Left lobe of liver (tissue), 2 donors: ENCODE measurements around the gene MAPK8IP2. TPM values are rescaled to one million over a fixed set of nuclear protein-coding genes. Genes with fewer than 3 reads are reported as not detected.
"Not testable (repeated sequence)": the region's sequence is repeated elsewhere in the genome, so short reads cannot be mapped to it uniquely, and the experiment has no call there.

Experiments used
- ATAC-seq: fragments of 200-7000 bp; cut with Tn5 transposase; one replicate; pipeline ENCODE4 v1.9.1; 2020; ENCODE audit warnings: mild to moderate bottlenecking, moderate library complexity
- DNase-seq: peaks from one replicate; pipeline ENCODE4 v3.0.0-alpha.2; 2020; ENCODE audit warnings: low spot score
- total RNA-seq: library from RNA; stranded (reverse); gene quantifications from one replicate; pipeline ENCODE4 v1.2.1, GENCODE V29; 2021
- donor health status: DM: no; HTN: no; CAD: no; lungs with moderate emphysema.
- donor health status: DM: no; HTN: yes; CAD: no.

The MAPK8IP2 gene
- total RNA-seq, 1 donor from 2014 or later, result 0.53 TPM

- no peak for DNase-seq
- no peak for ATAC-seq
These were observed 3.5 kb upstream of the MAPK8IP2 start for GRCh38 chr22:50597097-50597496.

GRCh38 chr22:50599816-50600455, 657 bp upstream of the MAPK8IP2 start:
- ATAC-seq (peak; percentile 89), DNase-seq (no peak)

GRCh38 chr22:50600967-50601668, 525 bp downstream of the MAPK8IP2 start:
- peak; percentile 9 for ATAC-seq
- peak; percentile 43 for DNase-seq

- DNase-seq (no peak), ATAC-seq (no peak)
These were observed 1.2 kb downstream of the MAPK8IP2 start for GRCh38 chr22:50601669-50602337.

- no peak for DNase-seq
- ATAC-seq, result no peak
These were observed 1.7 kb downstream of the MAPK8IP2 start for GRCh38 chr22:50602338-50602700.

GRCh38 chr22:50603511-50604255, 3.1 kb downstream of the MAPK8IP2 start:
- no peak for DNase-seq
- no peak for ATAC-seq

- ATAC-seq, result no peak
- DNase-seq, result no peak
These were observed 3.8 kb downstream of the MAPK8IP2 start for GRCh38 chr22:50604256-50605001.

GRCh38 chr22:50605002-50605612, 4.5 kb downstream of the MAPK8IP2 start:
- DNase-seq, result no peak
- no peak for ATAC-seq

GRCh38 chr22:50605613-50606074, 5.1 kb downstream of the MAPK8IP2 start:
- ATAC-seq (no peak), DNase-seq (no peak)

GRCh38 chr22:50606165-50606945, 5.8 kb downstream of the MAPK8IP2 start:
- ATAC-seq (peak; percentile 68), DNase-seq (no peak)

GRCh38 chr22:50606946-50607658, 6.5 kb downstream of the MAPK8IP2 start:
- DNase-seq, result no peak
- ATAC-seq, result no peak

- ATAC-seq, result no peak
- DNase-seq, result no peak
These were observed 7.0 kb downstream of the MAPK8IP2 start for GRCh38 chr22:50607659-50608020.

GRCh38 chr22:50608058-50608840, 7.7 kb downstream of the MAPK8IP2 start:
- not testable (repeated sequence) for ATAC-seq, DNase-seq

GRCh38 chr22:50608996-50609395, 8.4 kb downstream of the MAPK8IP2 start:
- DNase-seq, result no peak
- no peak for ATAC-seq

GRCh38 chr22:50609599-50609998, 9.0 kb downstream of the MAPK8IP2 start:
- DNase-seq, result no peak
- no peak for ATAC-seq

- no peak for DNase-seq
- no peak for ATAC-seq
These were observed 9.5 kb downstream of the MAPK8IP2 start for GRCh38 chr22:50610041-50610451.

- DNase-seq (no peak), ATAC-seq (no peak)
These were observed 10.0 kb downstream of the MAPK8IP2 start for GRCh38 chr22:50610581-50610980.
